RWPE1 (cell line): ENCODE results near the gene GORAB.

Experiments
- CTCF ChIA-PET: fragments of 350-600 bp; sonication (Branson Sonifier 250); formaldehyde crosslinking; extraction: SDS; loops from one replicate; lab custom pipeline; 2021; lab: Yijun Ruan, JAX
- POLR2A ChIA-PET: fragments of 400-600 bp; formaldehyde crosslinking; extraction: SDS; loops from one replicate; lab custom pipeline; 2020; ENCODE audit warnings: antibody characterized with exemption; ENCODE audit not compliant: low non-redundant PET; lab: Yijun Ruan, JAX
- DNase-seq: peaks from one replicate; pipeline ENCODE4 v3.0.0; 2012; ENCODE audit warnings: low spot score
- H3K27ac ChIP-seq: fragments of 450-650 bp; 2 replicates; pipeline ENCODE4 v1.5.1; 2017
- CTCF ChIP-seq: fragments of 450-650 bp; conservative IDR thresholded peaks from 2 replicates; pipeline ENCODE4 v1.5.1; 2017; ENCODE audit warnings: low read depth, mild to moderate bottlenecking

GORAB gene

GRCh38 chr1:170545476-170545875, 13.5 kb downstream of the GORAB start:
- peak; percentile 12 for DNase-seq
- CTCF ChIA-PET, result no interaction called here

GRCh38 chr1:170547255-170547654, 15.3 kb downstream of the GORAB start:
- ChIA-PET CTCF (no interaction called here), POLR2A (no interaction called here)
- H3K27ac ChIP-seq, result no peak overlapping the region
- TF ChIP-seq CTCF, result no peak
- DNase-seq, result no peak

More at GRCh38 chr1:170545476-170545875, 13.5 kb downstream of the GORAB start:
- TF ChIP-seq CTCF, result no peak
- no peak overlapping the region for H3K27ac ChIP-seq
- POLR2A ChIA-PET, result no interaction called here

GRCh38 chr1:170548497-170548896, 16.5 kb downstream of the GORAB start:
- DNase-seq, result no peak
- no peak overlapping the region for H3K27ac ChIP-seq
- no peak for TF ChIP-seq CTCF
- ChIA-PET CTCF (no interaction called here), POLR2A (no interaction called here)

GRCh38 chr1:170555370-170555769, 23.4 kb downstream of the GORAB start:
- ChIA-PET POLR2A (no interaction called here), CTCF (no interaction called here)
- TF ChIP-seq CTCF, result no peak
- no peak for DNase-seq
- no peak overlapping the region for H3K27ac ChIP-seq

- H3K27ac ChIP-seq, result no peak overlapping the region
- POLR2A ChIA-PET, result no interaction called here
- DNase-seq, result no peak
- CTCF ChIA-PET, result no interaction called here
- TF ChIP-seq CTCF, result no peak
Observed at GRCh38 chr1:170556917-170557316, 25.0 kb downstream of the GORAB start.

- ChIA-PET CTCF (no interaction called here), POLR2A (no interaction called here)
- no peak overlapping the region for H3K27ac ChIP-seq
- no peak for TF ChIP-seq CTCF
- DNase-seq, result no peak
Observed at GRCh38 chr1:170558731-170559130, 26.8 kb downstream of the GORAB start.

GRCh38 chr1:170559166-170559565, 27.2 kb downstream of the GORAB start:
- POLR2A ChIA-PET, result no interaction called here
- CTCF ChIA-PET, result no interaction called here
- no peak for DNase-seq
- no peak overlapping the region for H3K27ac ChIP-seq
- no peak for TF ChIP-seq CTCF
